ENCODE measurements around the gene PTGER1.

The PTGER1 gene

GRCh38 chr19:14443632-14444216 lies 31.4 kb downstream of the PTGER1 start:
- H3K27ac ChIP-seq (ENCODE audit: low read depth, low read length) = no peak overlapping the region
- H3K27me3 ChIP-seq (ENCODE audit: control insufficient read depth, low read length) = no peaks in the 10 kb centered on the region
- H3K9me2 ChIP-seq (replicated peaks; ENCODE audit: control insufficient read depth, low read length) = no peaks in the 10 kb centered on the region
- TF ChIP-seq CTCF (IDR thresholded peaks at IDR 0.05; ENCODE audit: low read depth, low read length, poor library complexity, severe bottlenecking) = no peak
- TF ChIP-seq EZH2phosphoT487 (IDR thresholded peaks at IDR 0.05; ENCODE audit: borderline replicate concordance, low read length) = no peak
- no peak overlapping the region for H3K4me3 ChIP-seq (ENCODE audit: low read length)
- peaks cover 3% of the 10 kb centered on the region; the same call in 1 of the 2 replicates for H3F3A ChIP-seq (ENCODE audit: control insufficient read depth, insufficient read depth)
- peaks cover 71% of the 10 kb centered on the region for H3K36me3 ChIP-seq (ENCODE audit: control insufficient read depth, low read length)
- peaks cover 21% of the 10 kb centered on the region for H3K4me1 ChIP-seq (ENCODE audit: control insufficient read depth, low read length)
- H4K20me1 ChIP-seq (ENCODE audit: control insufficient read depth, insufficient read depth, low read depth, low read length) = no peaks in the 10 kb centered on the region
- no peaks in the 10 kb centered on the region for H3K9me3 ChIP-seq (ENCODE audit: control insufficient read depth, insufficient read depth, low read length)
- H3K79me2 ChIP-seq (ENCODE audit: control insufficient read depth, low read length) = peaks cover 35% of the 10 kb centered on the region
- H3K4me2 ChIP-seq (ENCODE audit: low read length) = no peak overlapping the region

GRCh38 chr19:14442891-14443631 lies 32.1 kb downstream of the PTGER1 start:
- peaks cover 41% of the 10 kb centered on the region for H3K79me2 ChIP-seq (ENCODE audit: control insufficient read depth, low read length)
- peaks cover 65% of the 10 kb centered on the region for H3K36me3 ChIP-seq (ENCODE audit: control insufficient read depth, low read length)
- peaks cover 28% of the 10 kb centered on the region for H3K4me1 ChIP-seq (ENCODE audit: control insufficient read depth, low read length)
- TF ChIP-seq CTCF (IDR thresholded peaks at IDR 0.05; ENCODE audit: low read depth, low read length, poor library complexity, severe bottlenecking) (no peak), EZH2phosphoT487 (IDR thresholded peaks at IDR 0.05; ENCODE audit: borderline replicate concordance, low read length) (no peak)
- no peaks in the 10 kb centered on the region for H3K9me3 ChIP-seq (ENCODE audit: control insufficient read depth, insufficient read depth, low read length)
- no peak overlapping the region for H3K4me3 ChIP-seq (ENCODE audit: low read length)
- H3K27ac ChIP-seq (ENCODE audit: low read depth, low read length) = no peak overlapping the region
- H3K9me2 ChIP-seq (replicated peaks; ENCODE audit: control insufficient read depth, low read length) = no peaks in the 10 kb centered on the region
- H4K20me1 ChIP-seq (ENCODE audit: control insufficient read depth, insufficient read depth, low read depth, low read length) = no peaks in the 10 kb centered on the region
- H3F3A ChIP-seq (ENCODE audit: control insufficient read depth, insufficient read depth) = peaks cover 3% of the 10 kb centered on the region; the same call in 1 of the 2 replicates
- H3K27me3 ChIP-seq (ENCODE audit: control insufficient read depth, low read length) = no peaks in the 10 kb centered on the region
- H3K4me2 ChIP-seq (ENCODE audit: low read length) = no peak overlapping the region

- Histone ChIP-seq H3F3A (ENCODE audit: control insufficient read depth, insufficient read depth) (peaks cover 5% of the 10 kb centered on the region; the same call in 1 of the 2 replicates), H4K20me1 (ENCODE audit: control insufficient read depth, insufficient read depth, low read depth, low read length) (no peaks in the 10 kb centered on the region), H3K36me3 (ENCODE audit: control insufficient read depth, low read length) (peaks cover 60% of the 10 kb centered on the region), H3K4me3 (ENCODE audit: low read length) (no peak overlapping the region), H3K9me3 (ENCODE audit: control insufficient read depth, insufficient read depth, low read length) (no peaks in the 10 kb centered on the region), H3K79me2 (ENCODE audit: control insufficient read depth, low read length) (peaks cover 59% of the 10 kb centered on the region), H3K4me1 (ENCODE audit: control insufficient read depth, low read length) (peaks cover 37% of the 10 kb centered on the region), H3K27ac (ENCODE audit: low read depth, low read length) (no peak overlapping the region), H3K9me2 (replicated peaks; ENCODE audit: control insufficient read depth, low read length) (no peaks in the 10 kb centered on the region), H3K4me2 (ENCODE audit: low read length) (no peak overlapping the region; the same call in 1 of the 2 replicates), H3K27me3 (ENCODE audit: control insufficient read depth, low read length) (no peaks in the 10 kb centered on the region)
- TF ChIP-seq EZH2phosphoT487 (IDR thresholded peaks at IDR 0.05; ENCODE audit: borderline replicate concordance, low read length) (no peak), CTCF (IDR thresholded peaks at IDR 0.05; ENCODE audit: low read depth, low read length, poor library complexity, severe bottlenecking) (no peak)
These were observed 33.9 kb downstream of the PTGER1 start for GRCh38 chr19:14441041-14441938.
